ENCODE measurements around the gene KSR1. TPM values are rescaled to one million over a fixed set of nuclear protein-coding genes. Genes with fewer than 3 reads are reported as not detected.

The KSR1 gene
- total RNA-seq, 1 experiment from 2014 or later = 41.7 TPM

GRCh38 chr17:27540318-27541101, 84.3 kb downstream of the KSR1 start:
- no peak overlapping the region for H3K27ac ChIP-seq (ENCODE audit: low read depth, low read length, poor library complexity, severe bottlenecking)
- POLR2A ChIA-PET (ENCODE audit: low non-redundant PET) = no interaction called here

GRCh38 chr17:27541301-27542023, 85.2 kb downstream of the KSR1 start:
- Histone ChIP-seq H3K27ac (ENCODE audit: low read depth, low read length, poor library complexity, severe bottlenecking) (no peak overlapping the region), H3K4me1 (ENCODE audit: insufficient read depth, low read length, poor library complexity, severe bottlenecking) (no peaks in the 10 kb centered on the region), H3K9me3 (ENCODE audit: low read depth, low read length, poor library complexity, severe bottlenecking) (no peaks in the 10 kb centered on the region), H3K4me3 (ENCODE audit: low read depth, low read length, poor library complexity, severe bottlenecking) (no peak overlapping the region), H3K27me3 (replicated peaks; ENCODE audit: insufficient read depth, low read depth, low read length, poor library complexity) (no peaks in the 10 kb centered on the region), H3K36me3 (ENCODE audit: insufficient read depth, low read length, poor library complexity, severe bottlenecking) (no peaks in the 10 kb centered on the region)
- no TSS peak for BruUV-seq (replicated peaks)
- POLR2A ChIA-PET (ENCODE audit: low non-redundant PET) = no interaction called here
- intact Hi-C loops (cut with micrococcal nuclease; ENCODE audit: unreplicated experiment) = loop anchor here (10.0 kb wide), 1 partner anchor 53 kb away; no protein-coding TSS in a partner anchor
- CTCF ChIA-PET = no interaction called here
- no peak for DNase-seq (ENCODE audit: low spot score)
- no peak for TF ChIP-seq EZH2 (IDR thresholded peaks at IDR 0.05; ENCODE audit: borderline replicate concordance, low read depth, low read length, poor library complexity, severe bottlenecking)
- no peak for TF ChIP-seq CTCF (conservative IDR thresholded peaks at IDR 0.05; ENCODE audit: low read depth, low read length)

More at GRCh38 chr17:27540318-27541101, 84.3 kb downstream of the KSR1 start:
- intact Hi-C loops (cut with micrococcal nuclease; ENCODE audit: unreplicated experiment) = loop anchor here (10.0 kb wide), 1 partner anchor 54 kb away; no protein-coding TSS in a partner anchor
- BruUV-seq (replicated peaks) = no TSS peak
- CTCF ChIA-PET = no interaction called here
- no peaks in the 10 kb centered on the region for H3K4me1 ChIP-seq (ENCODE audit: insufficient read depth, low read length, poor library complexity, severe bottlenecking)
- no peaks in the 10 kb centered on the region for H3K9me3 ChIP-seq (ENCODE audit: low read depth, low read length, poor library complexity, severe bottlenecking)
- no peaks in the 10 kb centered on the region for H3K27me3 ChIP-seq (replicated peaks; ENCODE audit: insufficient read depth, low read depth, low read length, poor library complexity)
- TF ChIP-seq EZH2 (IDR thresholded peaks at IDR 0.05; ENCODE audit: borderline replicate concordance, low read depth, low read length, poor library complexity, severe bottlenecking) (no peak), CTCF (conservative IDR thresholded peaks at IDR 0.05; ENCODE audit: low read depth, low read length) (no peak)
- no peaks in the 10 kb centered on the region for H3K36me3 ChIP-seq (ENCODE audit: insufficient read depth, low read length, poor library complexity, severe bottlenecking)
- no peak overlapping the region for H3K4me3 ChIP-seq (ENCODE audit: low read depth, low read length, poor library complexity, severe bottlenecking)
- no peak for DNase-seq (ENCODE audit: low spot score)

GRCh38 chr17:27542841-27543463, 86.7 kb downstream of the KSR1 start:
- Histone ChIP-seq H3K4me3 (ENCODE audit: low read depth, low read length, poor library complexity, severe bottlenecking) (no peak overlapping the region), H3K4me1 (ENCODE audit: insufficient read depth, low read length, poor library complexity, severe bottlenecking) (peaks cover 3% of the 10 kb centered on the region), H3K27me3 (replicated peaks; ENCODE audit: insufficient read depth, low read depth, low read length, poor library complexity) (no peaks in the 10 kb centered on the region), H3K36me3 (ENCODE audit: insufficient read depth, low read length, poor library complexity, severe bottlenecking) (no peaks in the 10 kb centered on the region), H3K9me3 (ENCODE audit: low read depth, low read length, poor library complexity, severe bottlenecking) (no peaks in the 10 kb centered on the region), H3K27ac (ENCODE audit: low read depth, low read length, poor library complexity, severe bottlenecking) (no peak overlapping the region)
- BruUV-seq (replicated peaks) = no TSS peak
- POLR2A ChIA-PET (ENCODE audit: low non-redundant PET) = no interaction called here
- intact Hi-C loops (cut with micrococcal nuclease; ENCODE audit: unreplicated experiment) = loop anchor here (10.0 kb wide), 1 partner anchor 52 kb away; no protein-coding TSS in a partner anchor
- TF ChIP-seq EZH2 (IDR thresholded peaks at IDR 0.05; ENCODE audit: borderline replicate concordance, low read depth, low read length, poor library complexity, severe bottlenecking) (no peak), CTCF (conservative IDR thresholded peaks at IDR 0.05; ENCODE audit: low read depth, low read length) (no peak)
- CTCF ChIA-PET = no interaction called here
- no peak for DNase-seq (ENCODE audit: low spot score)
